G401.6 (cell line): ENCODE measurements around the gene BCL11B.

Experiments
- FAIRE-seq: peaks from 2 replicates; lab custom pipeline; 2012; peaks lifted over from hg19 to GRCh38; lab: Jason Lieb, UNC

BCL11B gene

DNA sequence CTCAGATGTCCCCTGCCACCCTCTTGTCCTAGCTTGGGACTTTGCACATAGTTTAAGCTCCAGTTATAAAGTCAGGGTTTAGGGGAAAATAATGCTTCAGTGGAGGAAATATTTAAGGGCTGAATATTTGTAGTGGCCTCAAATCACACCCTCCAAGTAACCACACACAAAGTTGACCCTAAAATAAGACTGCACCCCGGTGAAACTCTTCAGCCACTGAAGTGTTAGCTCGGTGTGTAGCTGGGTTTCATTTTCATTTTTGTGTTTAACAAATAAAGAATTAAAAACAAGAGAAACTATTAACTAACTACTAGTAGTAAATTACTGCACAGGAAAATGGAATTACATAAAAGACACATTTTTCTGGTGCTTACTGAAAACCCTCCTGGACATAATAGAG lies 14.8 kb upstream of the BCL11B start:
- no peak for FAIRE-seq

GRCh38 chr14:99284254-99285004 lies 12.4 kb upstream of the BCL11B start:
- no peak for FAIRE-seq

DNA sequence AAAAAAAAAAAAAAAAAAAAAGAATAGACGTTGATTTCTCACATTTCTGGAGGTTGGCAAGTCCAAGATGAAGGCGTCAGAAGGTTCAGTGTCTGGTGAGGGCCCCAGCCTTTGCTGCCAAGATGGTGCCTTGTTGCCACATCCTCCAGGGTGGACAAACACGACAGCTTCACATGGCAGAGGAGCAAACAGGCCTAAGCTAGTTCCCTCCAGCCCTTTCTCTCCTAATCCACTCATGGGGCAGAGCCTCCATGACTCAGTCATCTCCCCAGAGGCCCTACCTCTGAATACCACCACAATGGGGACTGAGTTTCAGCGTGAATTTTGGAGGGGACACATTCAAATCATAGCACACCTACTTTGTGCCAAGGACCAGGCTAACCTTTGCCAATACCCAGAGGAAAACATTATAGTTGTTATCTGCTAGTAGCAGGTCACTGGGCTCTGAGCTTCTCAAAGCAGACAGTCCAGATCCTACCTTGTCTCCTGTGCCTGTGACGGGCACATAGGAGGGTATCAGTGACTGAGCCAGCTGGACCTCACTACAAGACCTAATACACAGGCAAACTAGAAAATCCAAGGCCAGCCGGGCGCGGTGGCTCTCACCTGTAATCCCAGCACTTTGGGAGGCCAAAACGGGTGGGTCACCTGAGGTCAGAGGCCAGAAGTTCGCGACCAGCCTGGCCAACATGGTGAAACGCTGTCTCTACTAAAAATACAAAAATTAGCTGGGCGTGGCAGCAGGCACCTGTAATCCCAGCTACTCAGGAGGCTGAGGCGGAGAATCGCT lies 10.5 kb upstream of the BCL11B start:
- FAIRE-seq = no peak

- FAIRE-seq = no peak
Observed at GRCh38 chr14:99281396-99281795, 9.4 kb upstream of the BCL11B start.

DNA sequence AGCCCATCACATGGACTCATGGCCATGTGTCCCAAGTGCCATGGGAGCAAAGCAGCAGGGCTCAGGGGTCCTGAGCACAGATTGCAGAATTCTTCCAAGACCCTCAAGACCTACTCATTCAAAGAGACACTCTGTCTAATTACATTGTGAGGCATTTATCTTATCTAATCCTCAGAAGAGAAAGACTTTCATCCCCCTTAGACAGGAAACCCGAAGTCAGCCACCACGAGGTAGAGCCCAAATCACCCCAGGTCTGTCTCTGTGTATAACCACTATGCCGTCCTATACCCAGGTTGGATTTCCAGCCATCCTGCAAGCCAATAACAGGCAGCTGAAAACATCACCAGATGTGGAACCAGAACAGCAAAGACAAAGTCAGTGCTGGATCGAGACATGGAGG lies 8.9 kb upstream of the BCL11B start:
- FAIRE-seq = no peak

GRCh38 chr14:99280066-99280731 lies 8.2 kb upstream of the BCL11B start:
- FAIRE-seq = no peak

DNA sequence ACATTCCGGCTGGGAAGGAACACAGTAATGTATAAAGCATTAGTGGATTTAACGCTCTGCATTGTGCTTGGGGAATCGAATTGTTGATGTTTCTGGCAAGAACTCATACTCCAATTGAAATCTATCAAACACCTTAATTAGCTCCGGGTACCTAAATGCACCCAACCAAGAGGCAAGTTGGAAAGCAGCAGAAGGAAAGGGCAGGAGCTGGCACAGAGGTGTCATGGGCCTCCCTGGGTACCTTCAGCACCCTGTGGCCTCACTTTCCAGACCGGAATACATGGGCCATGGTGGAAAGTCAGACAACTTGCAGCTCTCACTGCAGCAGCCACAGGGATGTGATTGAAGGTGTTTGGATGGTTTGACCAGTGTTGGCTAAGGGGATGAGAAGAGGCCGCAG lies 6.8 kb upstream of the BCL11B start:
- no peak for FAIRE-seq

DNA sequence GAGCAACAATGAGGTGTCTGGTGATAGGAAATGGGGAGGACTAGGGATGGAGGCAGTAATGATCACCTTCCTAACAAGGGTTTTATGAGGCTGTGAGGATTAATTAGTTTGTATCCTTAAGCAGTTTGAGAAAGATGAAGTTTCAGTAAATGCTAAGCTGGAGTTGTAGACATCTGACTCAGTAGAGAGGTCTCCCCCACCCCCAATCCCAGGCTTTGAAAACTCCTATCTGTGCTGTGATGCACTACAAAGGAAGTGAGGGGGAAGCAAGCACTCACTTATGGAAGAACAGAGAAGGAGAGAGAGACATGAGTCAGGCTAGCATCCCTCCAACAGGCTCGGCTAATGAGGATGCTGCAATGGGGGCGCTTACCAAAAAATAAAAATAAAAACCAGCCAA lies 5.5 kb upstream of the BCL11B start:
- FAIRE-seq = no peak

DNA sequence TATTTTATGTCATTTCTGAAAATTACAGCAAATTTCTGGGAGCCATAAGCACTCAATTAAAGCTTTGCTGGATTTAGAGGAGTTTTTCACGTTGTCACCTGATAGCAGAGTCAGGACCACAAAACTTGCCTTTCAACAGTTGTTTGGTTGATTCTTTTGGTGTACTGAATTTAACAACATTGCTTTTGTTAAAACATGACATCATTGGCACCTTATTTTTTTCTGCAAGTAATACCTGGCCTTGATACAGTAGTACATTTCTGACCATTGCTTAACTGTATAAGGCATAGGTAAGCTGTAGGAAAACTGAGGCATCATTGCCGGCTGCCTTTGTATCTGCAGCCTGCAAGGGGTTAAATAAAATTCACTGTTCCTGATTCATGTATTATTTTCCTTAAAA lies 4.5 kb upstream of the BCL11B start:
- FAIRE-seq = no peak

DNA sequence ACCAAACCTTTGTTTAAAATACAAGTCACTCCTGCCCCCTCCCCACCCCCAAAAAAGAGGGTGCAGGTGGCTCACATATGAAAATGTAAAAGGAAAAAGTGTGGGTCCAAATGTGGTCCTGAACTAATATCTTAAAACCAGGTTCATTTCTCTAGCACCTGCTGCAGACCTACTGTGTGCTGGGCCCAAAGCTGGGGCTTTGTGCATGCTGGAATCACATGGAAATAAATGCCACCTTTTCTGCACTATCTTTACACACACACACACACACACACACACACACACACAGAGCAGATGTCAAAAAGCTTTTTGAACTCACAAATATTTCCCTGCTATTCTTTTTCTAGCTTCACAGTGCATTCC lies 3.2 kb upstream of the BCL11B start:
- no peak for FAIRE-seq

DNA sequence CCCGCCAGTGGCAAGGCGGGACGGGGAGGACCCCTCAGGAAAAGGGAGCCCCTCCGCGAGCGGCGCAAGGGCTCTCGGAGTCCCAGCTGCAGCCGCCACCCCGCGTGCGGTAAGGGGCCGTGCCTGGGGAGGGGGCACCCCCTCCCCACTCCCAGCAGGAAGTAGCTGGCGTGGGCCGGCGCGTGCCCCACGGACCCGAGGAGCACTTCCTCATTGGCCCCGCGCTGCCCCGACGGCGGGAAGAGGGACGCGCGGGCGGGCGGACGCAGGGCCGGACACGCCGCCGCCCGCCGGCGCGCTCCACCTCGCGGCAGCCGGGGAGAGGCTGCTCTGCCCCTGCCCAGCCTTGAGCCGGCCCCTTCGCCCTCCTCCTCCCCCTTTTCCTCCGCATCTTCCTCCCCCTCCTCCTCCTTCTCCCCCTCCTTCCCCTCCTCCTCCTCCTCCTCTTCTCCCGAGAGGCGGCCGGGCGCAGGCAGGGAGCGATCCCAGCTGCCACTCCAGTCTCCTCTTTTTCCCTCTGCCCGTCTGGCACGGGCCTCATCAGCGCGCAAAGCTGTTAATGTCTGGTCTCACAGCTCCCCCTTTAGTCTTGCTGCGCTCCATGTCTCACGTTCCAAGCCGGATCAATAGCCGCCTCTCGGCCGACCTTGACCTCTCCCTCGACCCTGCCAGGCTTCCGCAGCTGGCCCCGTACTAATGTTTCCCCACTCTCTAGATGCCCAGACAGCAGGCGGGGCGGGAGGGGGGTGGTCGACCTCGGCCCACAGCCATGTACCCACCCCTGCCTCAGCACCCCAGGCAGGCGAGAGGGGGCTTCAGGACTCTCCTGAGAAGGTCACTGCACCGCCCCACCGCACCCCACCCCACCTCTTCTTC lies 2.6 kb upstream of the BCL11B start:
- FAIRE-seq = no peak

DNA sequence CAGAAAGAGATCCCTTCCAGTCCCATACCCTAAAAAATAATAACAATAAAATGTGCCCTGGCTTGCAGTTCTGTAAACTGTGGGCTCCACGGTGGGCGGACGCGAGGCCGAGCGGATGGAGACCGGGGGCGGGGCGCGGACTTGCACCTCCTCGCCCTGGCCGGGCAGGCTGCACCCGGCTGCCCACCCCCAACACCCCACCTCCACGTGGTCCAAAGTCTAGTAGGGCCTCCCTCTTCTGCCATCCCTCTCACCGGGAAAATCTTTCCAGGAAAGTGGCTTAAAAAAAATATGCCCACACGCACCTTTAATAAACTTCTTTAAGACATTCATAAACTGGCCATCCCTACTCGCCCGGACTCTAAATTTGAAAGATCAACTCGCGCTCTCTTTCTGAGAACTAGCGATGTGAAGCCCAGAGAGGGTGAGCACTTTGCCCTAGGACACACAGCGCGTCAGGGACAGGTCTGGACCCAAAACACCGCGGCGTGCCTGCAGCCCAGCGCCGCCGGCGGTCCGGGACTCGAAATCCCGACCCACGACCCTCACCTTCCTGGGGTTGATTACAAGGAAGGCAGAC lies 1.9 kb upstream of the BCL11B start:
- FAIRE-seq = no peak

DNA sequence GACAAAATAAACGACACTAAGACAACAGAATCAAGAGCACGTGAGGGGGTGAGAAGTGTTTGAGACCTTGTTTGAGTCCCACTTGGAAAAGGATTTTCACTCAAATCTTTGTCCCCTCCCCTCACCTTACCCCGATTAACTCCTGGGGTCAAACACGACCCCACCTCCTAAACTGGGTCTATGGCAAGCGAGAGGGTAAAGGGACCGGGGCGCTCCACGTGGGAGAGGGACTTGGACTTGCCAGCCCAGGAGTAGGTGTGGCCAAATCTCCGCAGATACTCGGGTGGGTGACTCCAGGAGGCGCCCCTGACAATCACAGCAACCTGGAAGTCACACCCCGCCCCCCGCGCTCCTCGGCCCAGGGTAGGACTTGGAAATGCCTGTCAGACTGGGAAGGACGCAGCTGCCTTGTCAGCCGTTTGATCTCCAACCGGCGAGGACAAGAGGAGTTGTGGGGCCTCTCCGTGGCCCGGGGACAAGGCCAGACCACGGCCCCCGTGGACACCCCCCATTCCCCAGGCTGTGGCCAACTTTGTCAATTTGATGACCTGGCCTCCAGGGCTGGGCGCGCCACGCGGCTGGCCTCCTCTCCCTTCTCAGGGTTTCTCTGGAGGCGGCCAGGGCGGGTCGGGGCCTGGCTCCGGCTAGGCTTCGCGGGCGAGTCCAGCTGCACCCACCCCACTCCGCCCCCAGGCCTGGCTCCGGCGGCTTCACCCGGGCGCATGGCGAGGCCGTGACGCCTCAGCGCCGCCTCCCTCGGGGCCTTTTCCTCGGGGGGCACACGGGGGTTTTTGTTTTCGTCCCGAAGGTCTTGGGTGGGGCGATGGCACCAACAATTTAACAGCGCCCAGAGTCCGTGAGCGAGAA lies 1.1 kb upstream of the BCL11B start:
- FAIRE-seq = no peak

GRCh38 chr14:99272632-99272898 lies 568 bp upstream of the BCL11B start:
- FAIRE-seq = no peak

DNA sequence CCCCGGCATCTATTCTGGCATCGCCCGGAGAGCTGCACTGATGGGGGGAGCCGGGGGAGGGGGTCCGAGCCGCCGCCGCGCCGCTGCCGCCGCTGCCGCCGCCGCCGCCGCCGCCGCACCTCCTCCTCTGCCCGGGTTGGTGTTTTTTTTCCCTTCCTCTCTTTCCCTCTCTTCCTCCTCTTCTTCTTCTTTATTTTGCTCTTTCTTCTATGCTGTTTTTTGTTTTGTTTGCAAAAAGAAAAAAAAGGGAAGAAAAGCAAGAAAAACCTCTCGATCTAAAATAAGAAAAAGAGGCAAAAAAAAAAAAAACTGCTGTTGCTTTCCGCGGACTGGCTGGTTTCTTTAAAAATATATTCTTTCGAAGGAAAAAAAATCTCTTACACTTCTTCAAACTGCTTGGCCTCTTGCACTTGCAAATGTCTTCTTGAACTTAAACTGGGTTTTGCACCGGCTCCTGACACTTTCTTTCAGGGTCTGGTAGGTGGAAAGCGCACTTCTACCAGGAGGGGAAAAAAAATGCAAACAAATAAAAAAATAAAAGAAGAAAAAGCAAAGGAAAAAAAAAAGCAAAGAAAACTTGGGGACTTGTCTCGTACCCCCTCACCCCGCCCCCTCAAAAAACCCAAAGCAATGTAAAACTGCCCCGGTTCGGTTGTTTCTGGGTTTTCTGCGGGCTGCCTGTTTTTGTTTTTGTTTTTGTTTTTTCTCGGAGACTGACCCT lies 616 bp downstream of the BCL11B start:
- no peak for FAIRE-seq

- FAIRE-seq = no peak
Observed at GRCh38 chr14:99270458-99271220, 1.4 kb downstream of the BCL11B start.

DNA sequence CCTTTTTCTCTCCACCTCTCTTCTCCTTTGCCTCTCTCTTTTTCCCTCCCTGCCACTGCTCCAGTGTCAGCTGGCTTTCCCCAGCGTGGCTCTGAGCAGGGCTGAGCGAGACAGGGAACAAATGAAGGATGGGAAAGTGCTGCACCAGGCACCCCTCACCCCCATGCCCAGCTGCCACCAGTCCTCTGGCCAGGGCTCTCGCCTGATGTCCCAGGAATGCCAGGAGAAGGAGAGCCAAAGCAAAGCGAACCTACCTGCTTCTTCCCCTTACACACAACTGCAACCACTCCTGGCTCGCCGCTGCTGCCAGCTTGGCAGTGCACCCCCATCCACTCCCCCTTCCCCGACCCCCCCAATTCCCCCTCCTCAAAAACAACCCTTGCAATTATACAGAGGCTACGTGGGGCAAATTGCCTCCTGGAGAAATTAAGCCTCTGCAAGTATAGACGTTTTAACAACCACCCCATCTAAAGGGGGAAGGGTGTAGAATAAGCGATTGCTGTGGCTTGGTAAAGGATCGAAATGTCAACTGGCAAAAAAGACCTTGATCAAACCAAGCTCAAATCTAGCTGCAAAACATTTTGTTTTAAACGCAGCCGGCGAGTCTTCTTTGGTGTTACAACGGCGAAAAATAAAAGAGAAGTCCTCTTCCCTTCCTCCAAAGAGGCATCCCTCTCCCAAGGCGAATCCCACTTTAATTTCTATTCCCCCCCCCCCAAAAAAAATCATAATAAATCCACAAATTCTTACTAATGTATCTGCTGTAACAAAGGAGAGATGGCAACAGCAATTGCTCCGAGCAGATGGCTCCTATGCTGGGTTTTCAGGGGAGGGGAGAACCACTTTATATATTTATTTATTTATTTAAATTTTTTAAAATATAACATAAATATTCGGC lies 2.9 kb downstream of the BCL11B start:
- FAIRE-seq = no peak

- no peak for FAIRE-seq
Observed at GRCh38 chr14:99267837-99268781, 3.9 kb downstream of the BCL11B start.
